ENCODE data around the gene NEDD4L. TPM values are rescaled to one million over a fixed set of nuclear protein-coding genes. Genes with fewer than 3 reads are reported as not detected.
"Not testable (repeated sequence)": the region's sequence is repeated elsewhere in the genome, so short reads cannot be mapped to it uniquely, and the experiment has no call there.

The NEDD4L gene
- polyA plus RNA-seq, 1 donor, result 93.0 TPM

DNA sequence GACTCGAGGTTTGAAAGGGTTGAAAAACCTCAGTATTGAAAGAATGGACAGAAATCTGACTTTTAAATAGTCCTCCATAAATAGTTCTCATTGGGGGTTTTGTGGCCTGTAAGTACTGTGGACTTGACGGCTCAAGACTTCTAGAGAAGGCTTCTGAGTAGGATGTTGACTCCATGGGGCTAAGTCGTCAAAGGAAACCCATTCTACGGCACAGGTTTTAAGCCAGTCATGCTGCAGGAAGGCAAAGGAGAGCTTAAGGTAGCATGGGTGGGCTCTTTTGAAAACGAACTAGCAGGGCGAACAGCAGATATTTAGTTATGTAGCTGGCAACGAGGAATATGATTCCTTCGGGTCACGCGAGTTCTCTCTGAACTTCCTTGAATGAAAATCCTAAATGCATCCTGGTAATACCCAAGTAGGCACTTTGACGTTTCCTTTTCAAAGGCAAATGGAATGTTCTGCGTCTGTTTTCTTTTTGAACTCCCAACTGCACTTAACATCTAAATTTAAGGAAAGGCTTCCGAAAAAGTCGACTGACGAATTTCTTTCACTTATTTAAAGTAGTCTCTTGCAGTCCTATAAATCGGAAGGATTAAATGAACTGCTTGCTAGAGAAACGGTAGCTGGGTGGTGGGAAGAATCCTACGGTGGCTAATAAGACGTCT, 1.1 kb upstream of the NEDD4L start:
- Histone ChIP-seq H3K9me3 (ENCODE audit: control insufficient read depth, low read depth, low read length) (no peaks in the 10 kb centered on the region), H3K27me3 (ENCODE audit: control insufficient read depth, insufficient read depth, low read length) (no peaks in the 10 kb centered on the region), H3K36me3 (ENCODE audit: control insufficient read depth, insufficient read depth, low read length) (no peaks in the 10 kb centered on the region), H3K27ac (ENCODE audit: low read length) (peak overlapping the region; percentile 94), H3K4me3 (ENCODE audit: low read length) (peak overlapping the region; percentile 62), H3K4me1 (ENCODE audit: control insufficient read depth, insufficient read depth, low read length) (peaks cover 38% of the 10 kb centered on the region)
- DNase-seq, result no peak
- WGBS (ENCODE audit: insufficient coverage, low lambda C conversion rate), result no CpG with 5 or more reads among the region's 19 CpGs

DNA sequence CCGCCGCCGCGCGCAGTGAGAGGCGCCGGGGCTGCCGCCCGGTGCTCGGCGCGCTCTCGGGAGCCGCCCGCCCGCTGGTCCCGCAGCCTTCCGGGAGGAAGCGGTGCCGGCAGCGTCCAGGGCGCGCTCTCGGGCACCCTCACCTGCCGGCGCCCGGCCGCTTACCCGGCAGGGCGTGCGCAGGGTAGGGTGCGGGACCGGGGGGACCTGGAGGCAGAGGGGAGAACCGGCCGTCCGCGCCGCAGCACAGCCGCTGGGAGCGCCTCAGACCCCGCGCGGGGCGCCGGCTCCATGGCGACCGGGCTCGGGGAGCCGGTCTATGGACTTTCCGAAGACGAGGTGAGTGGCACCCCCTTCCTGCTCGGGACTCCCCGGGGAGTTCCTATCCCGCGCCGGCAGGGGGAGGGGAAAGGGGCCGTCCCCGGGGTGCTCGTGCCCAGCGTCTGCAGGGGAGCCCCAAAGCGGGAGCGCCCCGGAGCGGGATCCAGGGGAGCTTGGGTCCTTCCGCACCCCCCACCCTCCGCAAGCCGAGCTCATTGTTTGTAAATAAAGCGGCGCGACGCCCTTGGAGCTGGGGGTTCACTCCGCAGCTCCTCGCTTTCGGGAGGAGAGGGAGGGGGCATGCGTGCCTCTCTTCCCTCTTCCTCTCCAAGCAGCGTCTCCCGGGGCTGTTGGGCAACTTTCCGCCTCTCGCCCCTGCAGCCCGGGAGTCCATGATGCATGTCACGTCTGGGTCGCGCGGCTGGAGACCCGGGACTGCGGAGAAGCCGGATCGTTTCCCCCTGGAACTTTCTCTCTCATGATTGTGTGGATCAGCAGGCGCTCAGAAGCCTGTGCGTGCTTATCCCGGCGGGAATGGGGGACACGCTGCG, 580 bp downstream of the NEDD4L start:
- no CpG with 5 or more reads among the region's 94 CpGs for WGBS (ENCODE audit: insufficient coverage, low lambda C conversion rate)
- no peaks in the 10 kb centered on the region for H3K27me3 ChIP-seq (ENCODE audit: control insufficient read depth, insufficient read depth, low read length)
- peak overlapping the region; percentile 96 for H3K27ac ChIP-seq (ENCODE audit: low read length)
- peak; percentile 63 to 83 for DNase-seq
- H3K36me3 ChIP-seq (ENCODE audit: control insufficient read depth, insufficient read depth, low read length), result no peaks in the 10 kb centered on the region
- H3K4me1 ChIP-seq (ENCODE audit: control insufficient read depth, insufficient read depth, low read length), result peaks cover 38% of the 10 kb centered on the region
- no peaks in the 10 kb centered on the region for H3K9me3 ChIP-seq (ENCODE audit: control insufficient read depth, low read depth, low read length)
- peak overlapping the region; percentile 92 for H3K4me3 ChIP-seq (ENCODE audit: low read length)

DNA sequence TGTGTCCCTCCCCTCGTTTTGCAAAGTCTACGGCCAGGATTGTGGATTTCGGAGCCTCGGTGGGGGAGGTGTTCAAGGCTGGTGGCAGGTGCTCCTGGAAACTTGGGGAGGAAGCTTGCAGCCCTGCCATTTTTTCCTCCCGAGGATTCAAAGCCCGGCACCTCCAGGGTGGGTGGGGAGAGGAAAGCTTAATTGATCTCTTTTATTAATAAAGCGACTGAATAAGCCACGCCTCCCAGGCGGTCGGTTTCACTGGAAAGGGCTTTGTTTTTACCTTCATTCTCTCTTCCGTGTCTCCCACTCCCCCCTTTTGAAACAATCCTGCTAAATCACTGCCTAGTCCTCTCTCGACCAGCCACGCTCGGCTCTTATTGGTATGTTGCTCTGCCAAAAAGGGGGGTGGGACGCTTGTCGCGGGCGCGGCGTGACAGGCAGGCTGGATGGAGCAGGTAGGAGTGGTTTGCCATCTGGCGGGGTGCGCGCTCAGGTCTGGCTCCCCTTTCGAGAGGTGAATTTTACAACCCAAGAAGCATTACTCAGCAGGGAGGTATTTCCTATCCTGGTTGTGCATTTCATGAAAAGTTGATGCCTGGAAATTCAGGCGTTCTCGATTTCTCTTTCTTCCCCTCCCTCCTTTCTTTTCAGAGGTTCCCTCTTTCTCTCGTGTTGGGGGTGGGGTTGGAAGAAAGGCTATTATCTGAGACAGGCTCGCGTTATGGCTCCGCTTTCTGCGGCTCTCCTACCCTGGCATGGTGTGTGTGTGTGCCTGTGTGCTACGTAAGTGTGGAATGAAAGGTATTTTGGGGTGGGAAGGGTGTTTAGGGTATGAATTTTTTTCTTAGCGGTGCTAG, 1.4 kb downstream of the NEDD4L start:
- Histone ChIP-seq H3K9me3 (ENCODE audit: control insufficient read depth, low read depth, low read length) (no peaks in the 10 kb centered on the region), H3K36me3 (ENCODE audit: control insufficient read depth, insufficient read depth, low read length) (no peaks in the 10 kb centered on the region), H3K27me3 (ENCODE audit: control insufficient read depth, insufficient read depth, low read length) (no peaks in the 10 kb centered on the region), H3K4me1 (ENCODE audit: control insufficient read depth, insufficient read depth, low read length) (peaks cover 38% of the 10 kb centered on the region), H3K4me3 (ENCODE audit: low read length) (peak overlapping the region; percentile 92), H3K27ac (ENCODE audit: low read length) (peak overlapping the region; percentile 96)
- WGBS (ENCODE audit: insufficient coverage, low lambda C conversion rate), result no CpG with 5 or more reads among the region's 33 CpGs
- peak; percentile 68 to 85 for DNase-seq

DNA sequence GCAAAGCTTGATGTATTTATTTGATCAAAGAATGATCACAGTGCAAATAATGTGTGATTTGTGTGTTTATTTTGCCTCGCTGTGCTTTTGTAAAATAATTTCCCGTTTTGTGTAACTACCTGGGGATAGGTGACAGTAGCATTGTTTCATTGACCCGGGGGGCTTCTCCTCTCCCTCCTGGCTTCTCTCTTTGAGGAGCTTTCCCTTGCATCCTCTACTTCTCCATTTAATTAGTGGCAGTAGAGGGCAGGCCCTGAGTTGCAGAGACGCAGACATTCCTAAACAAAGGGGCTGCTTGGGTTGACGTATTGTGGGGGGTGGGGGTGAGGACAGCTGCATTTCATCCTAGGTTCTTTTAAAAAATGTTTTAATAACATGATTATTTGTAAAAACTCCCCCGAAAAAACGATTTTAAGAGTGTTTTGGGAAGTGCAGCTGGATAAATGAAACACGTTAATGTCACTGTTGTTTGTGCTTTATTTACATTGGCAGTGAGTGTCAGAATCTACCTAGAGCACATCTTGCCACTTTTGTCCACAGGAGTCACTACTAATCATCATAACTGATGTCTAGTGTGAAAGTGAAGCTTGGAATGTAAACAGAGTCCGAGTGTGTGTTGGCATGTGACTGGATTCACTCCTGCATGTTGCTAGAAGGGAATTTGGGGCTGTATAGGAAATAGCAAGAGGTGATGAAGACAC, 2.2 kb downstream of the NEDD4L start:
- Histone ChIP-seq H3K36me3 (ENCODE audit: control insufficient read depth, insufficient read depth, low read length) (no peaks in the 10 kb centered on the region), H3K27me3 (ENCODE audit: control insufficient read depth, insufficient read depth, low read length) (no peaks in the 10 kb centered on the region), H3K4me3 (ENCODE audit: low read length) (peak overlapping the region; percentile 92), H3K27ac (ENCODE audit: low read length) (peak overlapping the region; percentile 96), H3K9me3 (ENCODE audit: control insufficient read depth, low read depth, low read length) (no peaks in the 10 kb centered on the region), H3K4me1 (ENCODE audit: control insufficient read depth, insufficient read depth, low read length) (peaks cover 37% of the 10 kb centered on the region)
- DNase-seq, result peak in 1 of 2 donors; percentile 60
- WGBS (ENCODE audit: insufficient coverage, low lambda C conversion rate), result 6% methylated on average over 3 of the region's 9 CpGs

DNA sequence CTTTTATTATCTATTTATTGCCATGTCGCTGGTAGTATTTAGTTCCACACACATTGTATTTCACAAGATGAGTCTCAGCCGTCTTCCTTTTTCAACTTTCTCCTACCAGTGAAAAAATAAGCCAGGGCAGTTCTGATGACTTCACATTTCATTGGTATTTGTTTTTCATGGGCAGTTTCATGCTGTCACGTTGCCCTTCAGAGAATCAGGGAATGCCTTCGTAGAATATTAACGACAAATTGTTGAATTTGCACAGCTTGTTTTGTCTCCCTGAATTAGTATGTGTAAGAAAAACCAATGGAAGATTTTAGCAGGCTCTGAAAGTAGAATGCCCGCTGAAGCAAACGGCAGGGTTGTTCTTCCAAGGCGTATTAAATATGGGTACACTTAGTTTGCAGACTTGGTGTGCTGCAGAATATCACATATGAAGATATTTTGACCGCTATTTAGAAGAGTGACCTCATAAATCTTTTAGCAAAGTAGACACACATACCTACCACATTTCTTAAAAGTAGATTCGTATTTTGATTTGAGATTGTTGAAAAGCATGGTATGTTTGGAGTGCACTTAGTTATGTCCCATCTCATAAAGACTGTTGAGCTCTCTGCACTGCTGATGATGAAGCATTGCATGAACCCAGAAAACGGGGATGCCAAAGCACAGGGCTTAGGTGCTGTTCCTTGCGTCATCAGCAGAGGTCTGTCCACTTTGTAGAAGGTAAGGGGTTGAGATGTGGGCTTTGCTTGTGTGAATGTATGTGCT, 2.9 kb downstream of the NEDD4L start:
- H3K4me1 ChIP-seq (ENCODE audit: control insufficient read depth, insufficient read depth, low read length), result peaks cover 31% of the 10 kb centered on the region
- H3K27me3 ChIP-seq (ENCODE audit: control insufficient read depth, insufficient read depth, low read length), result no peaks in the 10 kb centered on the region
- H3K4me3 ChIP-seq (ENCODE audit: low read length), result peak overlapping the region; percentile 92
- H3K36me3 ChIP-seq (ENCODE audit: control insufficient read depth, insufficient read depth, low read length), result no peaks in the 10 kb centered on the region
- no peaks in the 10 kb centered on the region for H3K9me3 ChIP-seq (ENCODE audit: control insufficient read depth, low read depth, low read length)
- WGBS (ENCODE audit: insufficient coverage, low lambda C conversion rate), result 50% methylated on average over 2 of the region's 12 CpGs
- H3K27ac ChIP-seq (ENCODE audit: low read length), result peak overlapping the region; percentile 96
- peak in 1 of 2 donors; percentile 9 for DNase-seq

DNA sequence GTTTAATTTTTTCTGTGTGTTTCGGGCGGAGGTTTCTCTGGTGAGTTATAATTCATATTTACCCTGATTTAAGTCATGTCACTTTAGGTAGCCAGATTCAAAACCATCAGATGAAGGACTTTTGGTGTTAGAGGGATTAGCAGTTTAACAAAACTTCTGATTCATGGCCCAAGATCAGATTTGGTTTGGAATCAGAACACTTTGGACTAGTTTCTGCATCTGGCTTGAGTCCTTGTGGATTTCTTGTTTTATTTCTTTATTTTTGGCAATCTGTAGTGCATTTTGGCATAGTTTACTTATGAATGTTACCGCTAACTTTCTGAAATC, 3.5 kb downstream of the NEDD4L start:
- no peaks in the 10 kb centered on the region for H3K27me3 ChIP-seq (ENCODE audit: control insufficient read depth, insufficient read depth, low read length)
- no peak overlapping the region for H3K27ac ChIP-seq (ENCODE audit: low read length)
- no peaks in the 10 kb centered on the region for H3K36me3 ChIP-seq (ENCODE audit: control insufficient read depth, insufficient read depth, low read length)
- no peak for DNase-seq
- WGBS (ENCODE audit: insufficient coverage, low lambda C conversion rate), result 86% methylated on average over 1 of the region's 3 CpGs
- H3K9me3 ChIP-seq (ENCODE audit: control insufficient read depth, low read depth, low read length), result no peaks in the 10 kb centered on the region
- H3K4me3 ChIP-seq (ENCODE audit: low read length), result no peak overlapping the region
- peaks cover 28% of the 10 kb centered on the region for H3K4me1 ChIP-seq (ENCODE audit: control insufficient read depth, insufficient read depth, low read length)

DNA sequence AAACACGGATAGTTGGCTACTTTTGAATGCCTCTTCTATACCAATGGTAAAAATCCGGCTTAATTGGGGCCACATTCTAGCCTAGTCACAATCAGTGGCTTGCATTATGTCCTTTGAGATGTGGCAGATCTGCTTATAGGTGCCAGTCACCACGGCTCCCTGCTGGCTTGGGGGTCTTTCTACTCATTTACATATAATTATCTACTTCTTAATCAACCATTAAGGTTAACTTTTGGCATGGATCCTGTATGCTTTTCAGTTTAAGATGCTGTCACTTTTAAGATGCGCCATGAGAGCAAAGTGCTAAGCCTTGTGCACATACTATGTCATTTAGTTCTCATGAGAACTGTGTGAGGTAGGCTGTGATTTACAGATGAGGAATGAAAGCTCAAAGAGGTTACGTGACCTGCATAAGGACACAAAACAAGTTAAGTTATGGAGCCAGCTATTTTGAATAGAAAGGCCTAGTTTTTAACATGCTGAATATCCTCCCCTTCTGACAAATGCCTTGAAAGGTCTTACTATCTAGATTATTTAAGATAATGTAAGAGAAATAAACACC, 4.1 kb downstream of the NEDD4L start:
- DNase-seq, result no peak
- 100% methylated on average over 2 of the region's 5 CpGs for WGBS (ENCODE audit: insufficient coverage, low lambda C conversion rate)
- H3K27ac ChIP-seq (ENCODE audit: low read length), result no peak overlapping the region
- H3K9me3 ChIP-seq (ENCODE audit: control insufficient read depth, low read depth, low read length), result no peaks in the 10 kb centered on the region
- no peak overlapping the region for H3K4me3 ChIP-seq (ENCODE audit: low read length)
- no peaks in the 10 kb centered on the region for H3K36me3 ChIP-seq (ENCODE audit: control insufficient read depth, insufficient read depth, low read length)
- H3K27me3 ChIP-seq (ENCODE audit: control insufficient read depth, insufficient read depth, low read length), result no peaks in the 10 kb centered on the region
- H3K4me1 ChIP-seq (ENCODE audit: control insufficient read depth, insufficient read depth, low read length), result peaks cover 22% of the 10 kb centered on the region

DNA sequence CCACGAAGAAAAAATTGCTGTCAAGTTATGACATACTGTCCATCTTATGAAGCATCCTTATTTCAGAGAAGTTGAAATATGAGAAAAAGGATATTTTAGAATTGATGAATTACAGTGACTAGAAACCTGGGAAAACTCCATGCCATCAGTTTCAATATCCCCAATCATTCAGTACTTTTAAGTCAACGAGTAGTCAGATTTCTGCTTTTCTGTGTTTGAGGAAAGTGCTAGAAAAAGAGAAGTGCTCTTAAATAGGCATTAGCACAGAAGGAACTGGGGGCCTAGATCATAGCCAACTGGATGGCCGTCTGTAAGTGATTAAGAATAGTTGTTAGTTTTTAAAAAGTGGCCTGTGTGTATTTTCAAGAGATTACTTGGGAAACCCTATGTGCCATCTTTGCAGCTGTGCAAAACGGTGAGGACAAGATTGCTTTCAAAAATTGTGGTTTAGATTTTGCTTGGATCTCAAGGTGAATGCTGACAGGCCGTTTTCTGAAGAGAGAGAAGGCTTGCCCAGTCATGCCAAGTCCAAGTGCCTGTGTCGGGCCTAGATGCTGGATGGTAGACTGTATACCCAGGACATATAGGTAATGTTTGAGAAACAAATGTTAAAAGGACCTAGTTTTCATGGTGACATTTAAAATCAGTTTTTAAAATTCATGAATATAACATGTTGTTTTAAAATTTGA, 5.1 kb downstream of the NEDD4L start:
- no peak overlapping the region for H3K27ac ChIP-seq (ENCODE audit: low read length)

DNA sequence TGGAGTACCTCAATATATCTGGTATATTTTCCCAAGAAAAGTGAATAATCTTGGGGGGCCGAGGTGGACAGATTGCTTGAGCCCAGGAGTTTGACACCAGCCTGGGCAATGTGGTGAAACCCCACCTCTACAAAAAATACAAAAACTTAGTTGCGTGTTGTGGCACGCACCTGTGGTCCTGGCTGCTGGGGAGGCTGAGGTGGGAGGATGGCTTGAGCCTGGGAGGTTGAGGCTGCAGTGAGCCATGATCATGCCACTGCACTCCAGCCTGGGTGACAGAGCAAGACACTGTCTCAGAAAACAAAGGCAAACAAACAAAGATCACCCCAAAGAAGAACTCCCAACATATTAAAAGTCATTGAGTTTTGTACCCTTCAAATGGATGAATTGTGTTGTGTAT, 6.9 kb downstream of the NEDD4L start:
- not testable (repeated sequence) for H3K9me3 ChIP-seq (ENCODE audit: control insufficient read depth, low read depth, low read length); H3K27ac ChIP-seq (ENCODE audit: low read length); H3K4me3 ChIP-seq (ENCODE audit: low read length); DNase-seq; H3K27me3 ChIP-seq (ENCODE audit: control insufficient read depth, insufficient read depth, low read length); H3K36me3 ChIP-seq (ENCODE audit: control insufficient read depth, insufficient read depth, low read length)
- WGBS (ENCODE audit: insufficient coverage, low lambda C conversion rate), result no CpG with 5 or more reads among the region's 3 CpGs
- H3K4me1 ChIP-seq (ENCODE audit: control insufficient read depth, insufficient read depth, low read length), result peaks cover 20% of the 10 kb centered on the region

More for the DNA sequence above, 5.1 kb downstream of the NEDD4L start:
- WGBS (ENCODE audit: insufficient coverage, low lambda C conversion rate), result 100% methylated on average over 1 of the region's 6 CpGs
- Histone ChIP-seq H3K9me3 (ENCODE audit: control insufficient read depth, low read depth, low read length) (no peaks in the 10 kb centered on the region), H3K36me3 (ENCODE audit: control insufficient read depth, insufficient read depth, low read length) (peaks cover 2% of the 10 kb centered on the region), H3K27me3 (ENCODE audit: control insufficient read depth, insufficient read depth, low read length) (no peaks in the 10 kb centered on the region), H3K4me1 (ENCODE audit: control insufficient read depth, insufficient read depth, low read length) (peaks cover 20% of the 10 kb centered on the region), H3K4me3 (ENCODE audit: low read length) (no peak overlapping the region)
- no peak for DNase-seq
